ENCODE measurements around the gene IVNS1ABP. TPM values are rescaled to one million over a fixed set of nuclear protein-coding genes. Genes with fewer than 3 reads are reported as not detected.

The IVNS1ABP gene
- total and polyA plus RNA-seq, 2 experiments from 2014 or later: 73.5 to 162 TPM

GRCh38 chr1:185317886-185318310 is 855 bp upstream of the IVNS1ABP start:
- H3K36me3 Mint-ChIP-seq (ENCODE audit: low read depth): peaks cover 35% of the 10 kb centered on the region
- peaks cover 7% of the 10 kb centered on the region; the same call in 1 of the 2 replicates for H4K20me1 ChIP-seq (replicated peaks; ENCODE audit: insufficient read depth)
- H3K36me3 ChIP-seq (ENCODE audit: insufficient read depth): no peaks in the 10 kb centered on the region; the same call in 1 of the 2 replicates
- no peaks in the 10 kb centered on the region for H3K9me2 ChIP-seq (ENCODE audit: insufficient read depth)
- peaks cover 18% of the 10 kb centered on the region for H3K9me3 Mint-ChIP-seq
- peak overlapping the region; percentile 97 for H3K4me3 Mint-ChIP-seq
- peak; percentile 52 for DNase-seq (ENCODE audit: low spot score)
- peaks cover 10% of the 10 kb centered on the region for H3K27me3 Mint-ChIP-seq (ENCODE audit: insufficient read depth, low read depth, poor library complexity)
- TF ChIP-seq NANOG (IDR thresholded peaks at IDR 0.05; ENCODE audit: borderline replicate concordance): no peak
- no peak for TF ChIP-seq EZH2phosphoT487 (IDR thresholded peaks at IDR 0.05; ENCODE audit: unreplicated experiment)
- no peak for TF ChIP-seq ZNF331 (CRISPR knock-in tag; IDR thresholded peaks at IDR 0.05; ENCODE audit: low read depth)
- no peak for TF ChIP-seq REST (IDR thresholded peaks at IDR 0.05; ENCODE audit: unreplicated experiment)
- TF ChIP-seq ZNF114 (CRISPR knock-in tag; IDR thresholded peaks at IDR 0.05): no peak
- no peak for TF ChIP-seq CREB1 (CRISPR knock-in tag; IDR thresholded peaks at IDR 0.05; ENCODE audit: low read depth)
- no peak for TF ChIP-seq JUNB (IDR thresholded peaks at IDR 0.05; ENCODE audit: unreplicated experiment)
- TF ChIP-seq ETS1 (IDR thresholded peaks at IDR 0.05): no peak
- TF ChIP-seq EZH2 (IDR thresholded peaks at IDR 0.05; ENCODE audit: low read depth, unreplicated experiment): no peak
- no peak for TF ChIP-seq ZNF462 (CRISPR knock-in tag; IDR thresholded peaks at IDR 0.05)
- TF ChIP-seq STAT1 (IDR thresholded peaks at IDR 0.05; ENCODE audit: unreplicated experiment): no peak
- TF ChIP-seq POLR2AphosphoS5 (IDR thresholded peaks at IDR 0.05; ENCODE audit: low read depth): no peak
- ATAC-seq: peak; percentile 25
- peak overlapping the region; percentile 64 for H3K4me3 ChIP-seq
- H3K27ac Mint-ChIP-seq: peak overlapping the region; percentile 98
- H2AFZ ChIP-seq: peak overlapping the region; percentile 94
- 0 out of 2 replicates have a peak, but pooled peaks cover 6% of the 10 kb centered on the region for H3F3A ChIP-seq (replicated peaks; ENCODE audit: low read depth)
- H3K4me1 ChIP-seq (ENCODE audit: insufficient read depth): peaks cover 25% of the 10 kb centered on the region
- H3K4me2 ChIP-seq: peak overlapping the region; percentile 83
- H3K27ac ChIP-seq (ENCODE audit: low read depth): peak overlapping the region; percentile 98
- H3K79me2 ChIP-seq (replicated peaks; ENCODE audit: insufficient read depth): peaks cover 48% of the 10 kb centered on the region
- H3K27me3 ChIP-seq (ENCODE audit: insufficient read depth): no peaks in the 10 kb centered on the region
- peaks cover 26% of the 10 kb centered on the region for H3K4me1 Mint-ChIP-seq
